HG03460 (cell line): ENCODE results near the gene ZNF862.

ENCODE experiments used
- ATAC-seq: cut with Tn5 transposase; IDR thresholded peaks from one replicate; pipeline ENCODE4 v1.9.1; 2021; ENCODE audit not compliant: unreplicated experiment

The ZNF862 gene

DNA sequence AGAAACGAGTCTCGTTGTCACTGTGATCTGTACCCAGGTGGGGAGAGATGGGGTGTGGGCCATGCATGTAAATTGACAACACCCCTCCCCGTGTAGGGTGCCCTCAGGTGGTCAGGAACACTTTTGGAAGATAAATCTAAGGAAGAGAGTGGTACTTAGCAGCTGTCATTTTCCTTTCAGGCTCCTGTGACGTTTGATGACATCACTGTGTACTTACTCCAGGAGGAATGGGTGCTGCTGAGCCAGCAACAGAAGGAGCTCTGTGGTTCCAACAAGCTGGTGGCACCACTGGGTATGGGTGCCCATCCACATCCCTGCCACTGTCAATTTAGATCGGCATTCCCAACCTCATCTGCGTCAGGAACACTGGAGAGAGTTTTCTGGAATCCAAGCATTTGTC lies 6.3 kb downstream of the ZNF862 start:
- ATAC-seq = no peak

DNA sequence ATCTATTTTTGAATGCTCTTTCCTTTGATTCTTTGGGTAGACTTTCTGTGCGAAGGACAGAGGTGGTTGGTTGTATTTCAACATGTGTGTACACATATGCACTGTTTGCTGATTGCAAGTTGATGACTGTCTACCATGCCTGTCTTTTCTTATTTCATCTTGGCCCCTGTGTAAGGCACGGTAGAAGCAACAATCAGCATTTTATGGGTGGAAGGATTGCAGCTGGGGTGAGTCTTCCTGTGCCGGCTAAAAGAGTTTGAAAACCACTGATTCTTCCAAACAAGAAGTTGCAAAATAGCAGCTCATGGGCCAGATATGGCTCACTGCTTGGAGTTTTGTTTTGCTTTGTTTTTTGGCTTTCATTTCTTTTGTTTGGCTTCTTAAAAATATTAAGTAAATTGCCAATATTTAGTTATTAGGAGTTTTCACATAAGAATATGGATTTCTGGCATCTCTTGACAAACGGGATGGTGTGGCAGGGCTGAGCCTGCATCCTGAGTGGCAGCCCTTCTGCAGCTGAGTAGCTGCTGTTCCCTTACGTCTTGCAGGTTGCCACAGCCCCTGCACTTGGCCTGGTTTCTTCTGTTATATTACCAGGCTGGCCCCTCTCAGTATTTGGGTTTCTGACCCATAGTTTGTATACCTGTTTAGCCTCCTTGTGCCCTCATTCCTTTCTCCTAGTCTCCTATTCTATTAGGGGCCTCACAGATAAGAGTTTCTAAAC lies 7.2 kb downstream of the ZNF862 start:
- ATAC-seq = no peak

DNA sequence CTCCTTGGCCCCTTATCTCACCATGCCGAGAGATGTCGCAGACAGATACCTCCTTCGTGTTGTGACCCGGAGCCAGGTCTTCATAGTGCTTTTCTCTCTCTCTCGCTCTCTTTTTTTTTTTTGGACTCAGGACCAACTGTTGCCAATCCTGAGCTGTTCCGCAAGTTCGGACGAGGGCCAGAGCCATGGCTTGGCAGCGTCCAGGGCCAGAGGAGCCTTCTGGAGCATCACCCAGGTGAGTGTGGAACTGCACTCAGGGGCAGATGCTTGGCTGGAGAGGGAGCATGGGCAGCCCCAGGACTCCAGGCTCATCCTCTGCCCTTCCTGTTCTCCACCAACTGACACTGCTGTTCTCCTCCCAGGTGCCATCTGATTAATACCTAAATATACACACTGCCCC lies 7.8 kb downstream of the ZNF862 start:
- no peak for ATAC-seq

GRCh38 chr7:149846436-149847046 lies 8.4 kb downstream of the ZNF862 start:
- peak; percentile 83 for ATAC-seq

GRCh38 chr7:149849174-149849573 lies 11.0 kb downstream of the ZNF862 start:
- ATAC-seq = no peak

DNA sequence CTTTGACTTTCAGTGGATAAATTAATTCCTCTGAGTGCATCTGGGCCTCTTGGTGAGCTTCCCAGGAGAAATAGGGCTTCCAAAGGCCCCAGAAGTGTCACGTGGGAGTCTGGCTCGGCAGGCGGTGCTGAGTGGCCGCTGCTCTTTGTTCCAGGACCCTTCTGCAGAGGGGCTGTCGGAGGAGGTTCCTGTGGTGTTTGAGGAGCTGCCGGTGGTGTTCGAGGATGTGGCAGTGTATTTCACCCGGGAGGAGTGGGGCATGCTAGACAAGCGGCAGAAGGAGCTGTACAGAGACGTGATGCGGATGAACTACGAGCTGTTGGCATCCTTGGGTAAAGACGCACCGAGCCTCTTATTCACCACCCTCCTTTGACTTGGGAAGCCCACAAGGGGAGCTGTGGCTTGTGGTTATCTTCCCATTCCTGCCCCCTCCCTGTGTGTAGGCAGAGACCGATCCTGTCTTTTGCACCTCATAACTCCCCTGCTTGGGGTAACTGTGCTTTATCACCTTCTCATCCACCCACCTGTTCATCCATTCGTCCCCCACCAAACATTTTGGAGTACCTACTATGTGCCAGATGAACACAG lies 11.9 kb downstream of the ZNF862 start:
- no peak for ATAC-seq

GRCh38 chr7:149850716-149851115 lies 12.5 kb downstream of the ZNF862 start:
- ATAC-seq = no peak

- no peak for ATAC-seq
Measured at GRCh38 chr7:149851449-149851848, 13.3 kb downstream of the ZNF862 start.

DNA sequence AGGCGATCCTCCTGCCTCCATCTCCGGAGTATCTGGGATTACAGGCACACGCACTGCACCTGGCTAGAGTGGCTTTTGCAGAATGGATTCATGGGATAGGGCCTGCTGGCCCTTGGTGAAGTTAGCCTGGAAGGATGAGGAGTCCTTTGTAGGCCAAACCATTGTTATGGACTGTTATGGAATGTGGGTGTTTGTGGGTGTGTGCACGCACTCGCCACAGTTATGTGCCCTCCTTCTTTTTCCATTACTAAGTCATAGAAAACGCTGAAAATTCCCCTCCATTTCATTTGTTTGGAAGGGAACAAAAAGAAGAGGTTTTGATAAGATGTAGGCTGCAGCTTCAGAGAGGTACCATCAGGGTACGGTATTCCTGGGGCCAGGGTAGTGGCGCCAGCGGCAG lies 15.0 kb downstream of the ZNF862 start:
- ATAC-seq = no peak

GRCh38 chr7:149854611-149855360 lies 16.6 kb downstream of the ZNF862 start:
- ATAC-seq = no peak

- no peak for ATAC-seq
Measured at GRCh38 chr7:149855361-149856305, 17.5 kb downstream of the ZNF862 start.

DNA sequence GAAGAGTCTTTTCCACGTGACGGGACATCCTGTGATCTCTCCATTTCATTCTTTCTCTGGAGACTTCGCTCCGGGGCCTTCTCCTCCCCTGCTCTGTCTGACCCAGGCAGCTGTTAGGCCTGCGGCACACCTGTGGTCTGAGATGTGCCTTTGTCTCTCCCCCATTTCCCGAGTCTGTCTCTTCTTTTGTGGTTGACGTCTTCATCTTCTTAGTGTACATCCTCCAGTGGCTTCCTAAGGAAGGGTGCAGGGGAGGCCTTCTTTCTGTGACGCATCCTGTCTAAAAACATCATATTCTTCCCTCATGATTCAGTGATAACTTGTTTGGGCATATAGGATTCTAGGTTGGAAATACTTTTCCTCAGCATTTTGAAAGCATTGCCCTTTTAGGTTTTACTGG lies 18.4 kb downstream of the ZNF862 start:
- no peak for ATAC-seq

DNA sequence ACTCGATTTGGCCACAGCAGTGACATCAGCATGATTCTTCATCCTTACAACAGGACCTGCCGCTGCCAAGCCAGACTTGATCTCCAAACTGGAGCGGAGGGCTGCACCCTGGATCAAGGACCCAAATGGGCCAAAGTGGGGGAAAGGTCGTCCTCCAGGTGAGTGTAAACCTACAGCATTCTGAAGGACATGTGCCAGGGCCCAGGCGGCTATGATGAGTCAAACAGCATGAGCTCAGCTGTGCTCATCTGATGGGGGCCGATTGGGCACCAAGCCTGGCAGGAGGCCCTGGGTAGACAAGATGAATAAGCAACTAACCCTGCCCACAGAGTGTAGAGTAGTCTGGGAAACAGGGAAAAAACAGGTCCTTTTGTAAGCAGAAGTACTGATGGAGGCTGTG lies 21.2 kb downstream of the ZNF862 start:
- no peak for ATAC-seq

- no peak for ATAC-seq
Measured at GRCh38 chr7:149859876-149860275, 21.7 kb downstream of the ZNF862 start.

- no peak for ATAC-seq
Measured at GRCh38 chr7:149860821-149861727, 22.9 kb downstream of the ZNF862 start.

DNA sequence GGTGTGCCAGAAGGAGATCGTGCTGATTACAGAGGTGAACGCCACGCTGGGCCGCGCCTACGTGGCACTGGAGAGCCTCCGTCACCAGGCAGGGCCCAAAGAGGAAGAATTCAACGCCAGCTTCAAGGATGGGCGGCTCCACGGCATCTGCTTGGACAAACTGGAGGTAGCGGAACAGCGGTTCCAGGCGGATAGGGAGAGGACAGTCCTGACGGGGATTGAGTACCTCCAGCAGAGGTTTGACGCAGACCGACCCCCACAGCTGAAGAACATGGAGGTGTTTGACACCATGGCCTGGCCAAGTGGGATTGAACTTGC lies 23.5 kb downstream of the ZNF862 start:
- ATAC-seq = no peak

GRCh38 chr7:149862156-149862555 lies 24.0 kb downstream of the ZNF862 start:
- no peak for ATAC-seq

- ATAC-seq = no peak
Measured at GRCh38 chr7:149863500-149863899, 25.3 kb downstream of the ZNF862 start.

- no peak for ATAC-seq
Measured at GRCh38 chr7:149864023-149864422, 25.8 kb downstream of the ZNF862 start.

DNA sequence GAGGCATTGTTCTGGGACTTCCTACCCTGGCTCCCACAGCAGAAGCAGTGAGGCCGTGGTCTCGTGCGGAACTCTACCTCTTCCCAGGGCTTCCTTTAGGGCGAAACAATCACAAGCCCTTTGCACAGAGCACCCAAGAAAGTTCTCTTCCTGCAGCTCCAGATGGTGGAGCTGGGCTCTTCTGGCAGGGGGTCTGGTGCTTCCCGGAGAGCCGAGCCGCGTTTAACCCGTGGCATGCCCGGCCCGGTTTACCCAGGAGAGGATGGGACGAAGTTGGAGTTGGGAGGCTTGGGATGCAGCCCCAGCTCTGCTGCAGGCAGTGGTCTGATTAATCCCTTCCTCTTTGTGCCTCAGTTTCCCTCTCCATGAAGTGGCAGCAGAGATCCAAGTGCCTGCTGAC lies 26.6 kb downstream of the ZNF862 start:
- no peak for ATAC-seq
